ENCODE data around the gene TM4SF1. TPM values are rescaled to one million over a fixed set of nuclear protein-coding genes. Genes with fewer than 3 reads are reported as not detected.

Gene TM4SF1
- total RNA-seq, 2 donors from 2014 or later = 0.32 TPM; not detected in 1

DNA sequence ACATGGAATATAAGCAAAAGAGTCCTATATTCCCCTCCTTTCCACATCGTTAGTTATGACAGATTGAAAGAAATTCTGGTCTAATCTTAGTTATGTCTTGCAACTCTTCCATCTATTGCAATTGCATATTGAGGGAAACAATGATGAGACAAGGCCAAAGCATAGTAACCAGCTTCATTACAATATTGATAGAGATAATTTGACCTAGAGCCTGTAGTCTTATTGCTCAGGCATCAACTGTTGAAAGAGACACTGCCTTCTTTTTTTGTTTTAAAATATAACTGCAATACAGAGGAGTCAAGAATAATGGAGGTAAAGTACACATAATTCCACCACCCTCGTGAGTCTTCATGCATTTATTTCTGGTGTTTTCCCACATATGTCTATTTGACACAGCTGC, 46.1 kb downstream of the TM4SF1 start:
- Mint-ChIP-seq H3K36me3 (ENCODE audit: low read depth) (no peaks in the 10 kb centered on the region), H3K9me3 (no peaks in the 10 kb centered on the region), H3K4me3 (no peak overlapping the region), H3K27me3 (peaks cover 9% of the 10 kb centered on the region), H3K4me1 (no peaks in the 10 kb centered on the region), H3K27ac (no peak overlapping the region)
- ATAC-seq (replicated peaks) = no peak

DNA sequence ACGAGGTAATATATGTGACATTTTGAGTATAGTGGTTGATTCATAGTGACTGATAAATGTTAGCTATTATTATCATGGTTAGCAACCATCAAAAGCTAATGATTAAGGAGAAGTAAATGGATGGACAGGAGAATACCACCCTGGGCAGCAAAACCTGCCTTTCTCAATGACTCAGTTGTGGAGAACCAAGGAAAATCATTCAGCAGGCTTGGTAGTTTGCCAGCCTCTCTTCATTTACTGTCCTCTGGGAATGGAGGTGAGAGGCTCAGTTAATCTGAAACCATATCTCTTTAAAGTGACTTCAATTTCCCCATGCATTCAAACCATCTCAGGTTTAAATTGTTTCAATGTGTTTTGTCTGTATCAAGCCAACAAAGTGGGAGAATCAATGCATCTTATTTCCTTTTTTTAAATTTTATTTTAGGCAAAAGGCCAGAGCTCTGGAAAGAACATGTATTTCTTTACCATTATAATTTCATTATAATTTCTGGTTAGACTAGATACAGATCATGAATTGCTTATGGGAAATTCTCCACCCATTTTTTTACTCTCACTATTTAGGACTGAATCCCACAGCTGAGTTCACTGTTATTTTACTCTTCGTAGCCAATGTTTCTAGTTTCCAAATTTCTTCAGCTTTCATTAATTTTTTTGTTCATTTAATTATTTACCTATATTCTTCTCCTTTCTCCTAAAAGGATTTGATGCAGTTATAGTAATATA, 46.7 kb downstream of the TM4SF1 start:
- Mint-ChIP-seq H3K36me3 (ENCODE audit: low read depth) (no peaks in the 10 kb centered on the region), H3K4me1 (no peaks in the 10 kb centered on the region), H3K9me3 (no peaks in the 10 kb centered on the region), H3K27ac (no peak overlapping the region), H3K27me3 (peaks cover 9% of the 10 kb centered on the region), H3K4me3 (no peak overlapping the region)
- ATAC-seq (replicated peaks) = no peak

DNA sequence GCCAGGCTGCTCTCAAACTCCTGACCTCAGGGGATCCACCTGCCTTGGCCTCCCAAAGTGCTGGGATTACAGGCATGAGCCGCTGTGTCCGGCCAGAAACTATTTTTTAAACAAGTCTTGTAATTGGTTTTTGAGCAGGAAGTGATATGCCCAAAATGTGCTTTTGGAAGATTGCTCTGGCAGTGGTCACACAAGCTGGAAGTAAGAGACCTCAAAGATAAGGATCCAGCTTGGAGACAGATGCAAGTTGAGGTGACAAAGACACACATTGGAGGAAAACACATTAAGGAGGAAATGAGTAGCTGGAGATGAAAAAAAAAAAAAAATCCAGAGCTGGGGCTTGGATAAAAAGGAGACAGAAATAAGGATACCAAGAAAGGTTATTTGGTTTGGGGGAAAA, 50.3 kb downstream of the TM4SF1 start:
- ATAC-seq (replicated peaks) = no peak
- peaks cover 12% of the 10 kb centered on the region for H3K27me3 Mint-ChIP-seq
- H3K27ac Mint-ChIP-seq = no peak overlapping the region
- no peaks in the 10 kb centered on the region for H3K9me3 Mint-ChIP-seq
- H3K36me3 Mint-ChIP-seq (ENCODE audit: low read depth) = no peaks in the 10 kb centered on the region
- no peak overlapping the region for H3K4me3 Mint-ChIP-seq
- no peaks in the 10 kb centered on the region for H3K4me1 Mint-ChIP-seq

DNA sequence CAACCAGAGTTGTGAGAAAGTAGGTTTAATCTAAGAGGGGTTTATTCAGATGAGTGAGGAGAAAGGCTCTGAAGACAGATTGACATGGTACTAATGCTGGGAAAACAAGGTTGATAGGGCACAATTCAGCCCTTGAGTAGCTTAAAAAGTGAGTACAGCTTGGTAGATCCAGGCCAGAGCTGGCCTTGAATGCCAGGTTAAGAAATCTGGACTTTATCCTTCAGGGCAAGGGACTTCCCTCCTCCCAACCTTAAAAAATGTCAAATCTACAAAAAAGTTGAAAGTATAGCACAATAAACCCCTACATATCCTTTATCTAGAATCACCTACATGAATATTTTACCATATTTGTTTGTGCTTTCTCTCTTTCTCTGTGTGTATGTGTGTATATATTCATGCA, 51.9 kb downstream of the TM4SF1 start:
- Mint-ChIP-seq H3K9me3 (no peaks in the 10 kb centered on the region), H3K4me3 (no peak overlapping the region), H3K27ac (no peak overlapping the region), H3K36me3 (ENCODE audit: low read depth) (no peaks in the 10 kb centered on the region), H3K27me3 (peaks cover 12% of the 10 kb centered on the region), H3K4me1 (no peaks in the 10 kb centered on the region)
- ATAC-seq (replicated peaks) = no peak

DNA sequence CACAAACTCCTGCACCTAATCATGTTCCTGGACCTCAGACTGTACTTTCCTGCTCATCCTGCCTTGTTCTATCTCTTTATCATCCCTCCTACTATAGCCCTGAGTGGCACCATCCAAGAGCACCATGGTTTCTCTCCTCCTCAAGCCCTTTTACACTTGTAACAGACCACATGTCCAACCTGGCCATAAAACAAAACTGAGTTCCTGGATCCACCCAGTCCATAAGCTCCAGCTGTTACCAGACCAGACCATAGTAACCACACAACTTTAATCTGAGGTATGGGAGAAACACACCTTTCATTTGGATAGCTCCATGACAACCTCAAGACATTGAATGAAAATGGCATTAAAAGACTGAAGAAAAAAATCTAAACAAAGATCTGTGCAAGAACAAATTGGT, 53.1 kb downstream of the TM4SF1 start:
- Mint-ChIP-seq H3K4me3 (no peak overlapping the region), H3K27me3 (peaks cover 8% of the 10 kb centered on the region), H3K36me3 (ENCODE audit: low read depth) (no peaks in the 10 kb centered on the region), H3K4me1 (no peaks in the 10 kb centered on the region), H3K9me3 (no peaks in the 10 kb centered on the region), H3K27ac (no peak overlapping the region)
- no peak for ATAC-seq (replicated peaks)

DNA sequence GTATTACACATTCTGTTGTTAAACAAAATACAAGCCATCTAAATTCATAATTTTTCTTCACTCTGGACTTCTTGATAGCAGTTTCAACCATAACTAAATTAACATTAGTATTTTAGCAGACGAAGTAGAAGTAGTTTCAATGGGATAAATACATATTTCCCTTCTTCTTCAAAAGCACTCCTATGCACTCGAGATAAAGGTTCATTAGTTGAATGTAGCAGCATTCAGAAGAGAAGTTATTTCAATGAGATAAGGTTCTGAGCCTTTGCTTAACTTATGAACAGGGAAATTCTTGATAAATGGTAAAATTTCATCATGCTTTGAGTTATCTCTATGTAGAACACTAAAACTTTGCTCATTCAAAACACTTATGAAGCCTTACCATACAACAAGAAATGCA, 55.8 kb downstream of the TM4SF1 start:
- Mint-ChIP-seq H3K9me3 (no peaks in the 10 kb centered on the region), H3K36me3 (ENCODE audit: low read depth) (no peaks in the 10 kb centered on the region), H3K4me3 (no peak overlapping the region), H3K27me3 (peaks cover 8% of the 10 kb centered on the region), H3K27ac (no peak overlapping the region), H3K4me1 (no peaks in the 10 kb centered on the region)
- ATAC-seq (replicated peaks) = no peak

DNA sequence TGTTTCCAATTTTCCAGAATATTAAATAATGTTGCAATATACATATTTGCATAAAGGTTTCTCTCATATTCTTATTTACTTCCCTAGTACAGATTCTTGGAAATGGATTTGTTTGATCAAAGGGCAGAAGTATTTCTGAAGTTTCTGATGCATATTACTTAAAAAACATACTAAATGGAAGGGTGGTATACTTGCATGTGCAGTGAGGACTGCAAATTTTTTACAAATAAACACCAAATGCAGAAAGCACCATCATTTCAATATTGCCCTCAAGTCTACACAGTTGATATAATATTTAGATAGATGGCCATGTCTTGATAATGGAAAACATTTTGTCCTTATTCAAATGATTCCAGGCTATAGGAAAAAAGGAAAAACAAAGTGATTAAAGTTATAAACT, 56.3 kb downstream of the TM4SF1 start:
- no peaks in the 10 kb centered on the region for H3K4me1 Mint-ChIP-seq
- H3K36me3 Mint-ChIP-seq (ENCODE audit: low read depth) = no peaks in the 10 kb centered on the region
- H3K27me3 Mint-ChIP-seq = peaks cover 8% of the 10 kb centered on the region
- no peak overlapping the region for H3K4me3 Mint-ChIP-seq
- ATAC-seq (replicated peaks) = no peak
- H3K27ac Mint-ChIP-seq = no peak overlapping the region
- H3K9me3 Mint-ChIP-seq = no peaks in the 10 kb centered on the region

DNA sequence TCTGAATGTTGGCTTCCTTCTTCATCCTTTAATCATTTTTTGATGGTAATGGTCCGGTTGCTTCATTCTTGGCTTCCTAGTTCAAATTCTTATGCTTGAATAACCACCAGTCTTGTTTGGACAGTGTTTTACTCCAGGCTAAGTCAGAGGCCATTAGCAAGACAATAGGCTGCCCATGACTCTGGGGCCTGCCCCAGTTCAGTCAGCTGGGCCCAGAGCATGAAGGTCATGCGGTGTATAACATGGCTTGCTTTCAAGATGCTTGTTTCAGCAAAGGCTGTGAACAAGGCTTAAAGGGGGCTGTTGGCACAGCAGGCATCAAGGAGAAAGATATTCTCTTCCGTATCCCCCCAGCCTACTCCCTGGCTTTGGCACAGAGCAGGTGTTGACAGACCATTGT, 57.7 kb downstream of the TM4SF1 start:
- Mint-ChIP-seq H3K27me3 (peaks cover 10% of the 10 kb centered on the region), H3K4me1 (no peaks in the 10 kb centered on the region), H3K27ac (no peak overlapping the region), H3K36me3 (ENCODE audit: low read depth) (no peaks in the 10 kb centered on the region), H3K9me3 (no peaks in the 10 kb centered on the region), H3K4me3 (no peak overlapping the region)
- no peak for ATAC-seq (replicated peaks)

Other genes starting within 250 kb of the TM4SF1 start
- gene HPS3, start 248.0 kb downstream of the TM4SF1 start, total RNA-seq = 10 to 100 TPM; 24.0 to 24.7 TPM
- gene CP, start 155.8 kb downstream of the TM4SF1 start, total RNA-seq = not detected
- not detected for gene TM4SF18, start 44.0 kb downstream of the TM4SF1 start, total RNA-seq
- gene TM4SF4, start 97.0 kb upstream of the TM4SF1 start, total RNA-seq = not detected

All from activated T-helper 17 cell treated with anti-CD3 and anti-CD28 coated beads, Interleukin-2, amount 50 U/mL, for 72 hours (primary cell).